Right renal pelvis (tissue), 4 donors: ENCODE measurements around the gene GPR84. TPM values are rescaled to one million over a fixed set of nuclear protein-coding genes. Genes with fewer than 3 reads are reported as not detected.
"Not testable (repeated sequence)": the region's sequence is repeated elsewhere in the genome, so short reads cannot be mapped to it uniquely, and the experiment has no call there.

Source experiments
- DNase-seq, 4 donors: peaks; one replicate each; pipeline ENCODE4 v3.0.0-alpha.2; 2013; ENCODE audit warnings: low read depth in 4 of 4, low spot score in 3 of 4, missing footprints in 1 of 4
- polyA plus RNA-seq, 4 donors: library from polyadenylated mRNA; unstranded; fragments of 120-200 nt; gene quantifications; one replicate each; pipeline ENCODE4 v1.2.1, GENCODE V29; 2013; ENCODE audit not compliant: insufficient read length in 4 of 4

GPR84 gene
- polyA plus RNA-seq, 4 donors = 0.10 to 0.22 (median 0.17) TPM; not detected in 1

DNA sequence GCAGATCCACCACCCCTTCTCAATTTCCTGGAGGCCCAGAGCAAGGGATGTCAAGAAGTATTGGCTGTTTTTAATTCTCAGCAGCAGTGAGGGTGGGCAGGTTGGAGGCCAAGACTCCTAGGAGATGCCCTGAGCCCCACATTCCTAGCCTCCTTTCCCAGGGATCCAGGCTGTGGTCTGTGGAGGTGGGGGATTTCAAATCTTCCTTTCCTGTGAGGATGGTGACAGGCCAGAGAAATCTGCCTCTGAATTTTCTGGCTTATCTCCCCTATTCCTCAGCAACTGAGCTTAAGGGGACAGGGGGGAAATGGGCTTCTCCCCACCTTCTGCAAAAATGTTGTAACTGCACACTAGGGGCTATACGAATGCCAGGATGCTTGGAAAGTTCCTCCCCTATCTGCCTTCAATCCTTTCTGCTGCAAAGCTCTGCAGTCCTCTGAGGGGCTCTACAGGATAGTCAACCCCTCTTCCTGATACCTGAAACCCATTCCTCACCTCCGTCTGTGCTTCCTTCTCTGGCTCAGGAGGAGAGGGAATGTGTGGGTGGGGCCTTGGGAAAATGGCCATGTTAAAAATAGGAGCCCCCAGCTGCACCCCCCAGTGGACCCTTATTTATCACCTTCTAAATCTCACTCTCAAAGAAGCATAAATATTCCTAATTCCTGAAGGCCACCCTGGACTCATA lies 6.6 kb downstream of the GPR84 start:
- DNase-seq = no peak

DNA sequence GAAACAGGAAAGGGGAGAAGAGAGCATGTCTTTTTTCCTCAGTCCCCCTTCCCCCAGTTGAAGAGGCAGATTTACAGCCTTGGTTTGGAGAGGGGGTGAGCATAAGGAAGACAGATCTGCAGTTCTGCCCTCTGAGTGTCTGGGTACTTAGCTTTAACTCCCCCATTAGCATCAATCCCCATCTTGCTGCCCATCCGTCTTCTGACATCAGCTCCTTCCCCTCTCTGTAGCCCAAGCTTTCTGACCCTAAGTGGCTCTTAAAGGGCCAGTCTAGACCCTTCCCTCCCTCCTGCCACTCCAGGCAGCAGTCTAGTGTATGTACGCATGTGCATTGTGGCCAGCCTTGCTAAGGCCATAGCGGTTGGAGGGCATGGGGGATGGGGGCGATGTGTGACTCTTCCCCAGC lies 7.3 kb downstream of the GPR84 start:
- DNase-seq = no peak

DNA sequence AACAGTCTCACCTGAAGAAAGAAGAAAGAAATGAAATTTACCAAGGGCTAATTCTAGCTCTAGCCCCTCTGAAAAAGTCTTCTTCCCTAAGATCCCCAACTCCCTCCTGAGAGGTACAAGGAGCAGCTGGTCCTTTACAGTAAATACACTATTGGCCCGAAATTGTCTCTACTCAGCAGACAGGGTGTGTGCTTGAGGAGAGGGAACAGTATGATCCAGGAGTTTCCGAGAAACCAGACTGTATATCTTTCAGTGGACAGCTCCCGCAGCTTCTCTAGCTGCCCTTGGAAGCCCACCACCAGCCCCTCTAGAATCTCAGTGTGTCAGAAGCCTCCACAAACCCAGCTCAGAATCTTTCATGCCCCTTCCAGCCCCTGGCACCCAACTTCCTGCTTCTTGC lies 8.1 kb downstream of the GPR84 start:
- DNase-seq = no peak

DNA sequence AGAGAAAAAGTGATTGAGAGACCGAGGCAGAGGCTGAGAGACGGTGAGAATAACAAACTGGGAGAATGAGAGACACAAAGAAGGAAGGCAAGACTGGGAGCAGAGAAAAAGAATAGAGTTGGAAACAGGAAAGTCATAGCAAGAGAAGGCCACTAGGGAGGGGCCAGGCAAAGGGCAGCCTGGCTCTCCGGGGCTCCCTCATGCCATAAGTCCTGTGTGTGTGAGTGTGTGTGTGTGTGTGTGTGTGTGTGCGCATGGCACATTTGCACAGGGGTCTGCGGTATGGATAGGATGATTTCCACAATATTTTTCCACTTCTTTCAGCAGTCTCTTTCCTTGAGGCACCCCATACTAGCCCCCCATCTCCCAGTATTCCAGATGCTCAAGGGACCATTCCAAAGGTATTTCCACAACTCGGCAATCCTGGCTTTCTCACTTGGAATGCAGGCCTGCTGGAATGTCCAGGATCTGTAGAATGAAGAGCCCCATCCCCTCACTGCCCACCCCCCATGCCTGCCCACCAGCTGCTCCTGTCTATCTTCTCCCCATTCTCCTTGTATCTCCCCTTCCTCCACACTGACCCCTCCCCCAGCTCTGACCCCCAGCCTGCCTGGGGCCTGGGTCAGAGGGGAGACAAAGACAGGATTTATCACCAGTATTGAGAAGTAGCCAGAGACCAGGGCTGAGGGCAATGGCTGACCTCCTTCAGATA lies 9.0 kb downstream of the GPR84 start:
- no peak for DNase-seq

DNA sequence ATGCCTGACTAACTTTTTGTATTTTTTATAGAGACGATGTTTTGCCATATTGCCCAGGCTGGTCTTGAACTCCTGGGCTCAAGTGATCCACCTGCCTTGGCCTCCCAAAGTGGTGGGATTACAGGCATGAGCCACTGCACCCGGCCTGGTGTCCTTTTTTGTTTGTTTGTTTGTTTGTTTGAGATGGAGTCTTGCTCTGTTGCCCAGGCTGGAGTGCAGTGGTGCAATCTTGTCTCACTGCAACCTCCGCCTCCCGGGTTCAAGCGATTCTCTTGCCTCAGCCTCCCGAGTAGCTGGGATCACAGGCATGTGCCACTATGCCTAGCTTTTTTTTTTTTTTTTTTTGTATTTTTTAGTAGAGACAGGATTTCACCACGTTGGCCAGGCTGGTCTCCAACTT lies 10.0 kb downstream of the GPR84 start:
- not testable (repeated sequence) for DNase-seq

DNA sequence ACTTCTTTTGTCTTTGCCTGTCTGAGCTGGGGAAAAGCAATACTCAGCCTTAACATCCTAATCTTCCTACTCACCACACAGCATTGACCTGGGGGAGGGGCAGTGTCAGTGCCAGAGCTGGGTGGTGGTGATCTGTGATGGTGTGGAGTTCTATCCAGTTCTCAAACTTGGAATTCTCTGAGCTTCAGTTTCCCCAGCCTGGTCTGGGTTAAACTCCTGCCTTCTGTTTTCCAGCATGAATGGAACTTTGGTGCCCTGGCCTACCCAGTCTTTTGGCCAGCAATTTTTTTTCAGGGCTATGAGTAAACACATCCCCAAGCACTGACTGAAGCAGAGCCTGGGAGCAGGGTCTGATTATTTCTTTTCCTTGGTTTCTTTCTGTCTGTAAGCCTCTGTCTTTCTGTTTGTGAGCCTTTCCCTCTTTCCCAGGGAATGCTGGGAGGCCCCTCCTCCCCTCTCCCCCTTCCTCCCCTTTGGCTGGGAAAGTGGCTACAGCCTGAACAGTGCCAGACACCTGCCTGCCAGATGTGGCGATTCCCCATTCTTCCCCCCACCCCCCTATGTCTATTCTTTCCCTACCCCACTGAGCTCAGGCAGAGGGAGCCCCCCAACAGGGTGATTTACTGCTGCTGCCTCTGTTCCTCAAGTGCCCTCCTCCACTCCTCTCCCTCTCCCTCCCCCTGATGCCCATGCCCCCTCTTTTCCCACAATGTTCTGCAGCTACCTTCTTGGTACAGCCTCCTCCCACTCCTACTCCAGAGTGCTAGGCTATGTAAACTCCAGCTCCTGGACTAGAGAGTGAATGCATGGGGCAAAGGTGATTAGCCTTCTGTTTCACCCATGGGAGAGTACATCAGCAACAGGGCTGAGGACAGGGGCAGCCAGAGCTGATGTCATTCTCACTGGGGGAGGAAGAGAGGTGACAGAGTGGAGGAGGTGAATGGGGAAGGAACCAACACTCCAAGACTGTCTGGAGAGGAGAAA lies 11.1 kb downstream of the GPR84 start:
- DNase-seq = no peak

DNA sequence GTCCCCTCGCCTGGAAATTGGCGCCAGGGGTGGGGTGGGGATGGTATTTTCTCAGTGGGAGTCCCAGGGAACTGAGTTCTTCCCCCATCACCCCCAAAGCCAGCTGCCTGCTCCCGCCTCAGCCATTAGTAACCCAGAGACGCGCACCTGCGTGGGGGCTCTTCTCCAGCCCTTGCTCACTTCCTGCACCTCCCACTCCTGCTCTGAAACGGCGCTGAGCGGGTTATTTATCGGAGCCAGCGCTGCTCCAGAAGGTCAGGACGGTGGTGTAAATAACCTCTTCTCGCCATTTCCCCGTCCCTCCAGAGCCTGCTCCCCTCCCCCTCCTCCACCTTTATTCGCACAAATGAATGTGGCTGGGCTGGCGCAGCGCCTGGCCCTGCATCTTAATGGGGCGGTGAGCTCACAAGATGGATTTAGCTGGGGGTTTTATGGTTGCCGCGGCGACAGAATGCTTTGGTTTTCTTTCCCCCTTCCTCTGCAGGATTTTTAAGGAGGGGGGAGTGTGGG lies 12.2 kb downstream of the GPR84 start:
- peak in 3 of 4 donors; percentile 74 to 84 (median 78) for DNase-seq

DNA sequence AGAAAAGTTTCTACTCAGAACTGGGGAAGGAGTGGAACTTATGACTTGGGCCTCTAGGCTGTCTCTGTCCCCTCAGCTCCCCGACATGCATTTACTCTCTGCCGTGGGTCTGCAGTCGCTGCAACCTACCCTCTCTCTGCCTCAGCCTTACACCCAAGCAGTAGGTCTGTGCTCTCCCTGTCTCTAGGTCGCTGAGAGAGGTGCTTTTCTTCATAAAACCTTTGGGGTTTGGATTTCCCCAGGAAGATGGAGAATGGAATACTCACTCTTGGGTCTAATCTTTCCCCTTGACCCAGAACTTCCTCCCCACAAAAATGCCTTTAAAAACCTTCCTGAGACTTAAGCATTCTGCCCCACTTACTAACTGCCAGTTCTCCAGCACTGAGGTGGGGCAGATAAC lies 12.9 kb downstream of the GPR84 start:
- DNase-seq = no peak

DNA sequence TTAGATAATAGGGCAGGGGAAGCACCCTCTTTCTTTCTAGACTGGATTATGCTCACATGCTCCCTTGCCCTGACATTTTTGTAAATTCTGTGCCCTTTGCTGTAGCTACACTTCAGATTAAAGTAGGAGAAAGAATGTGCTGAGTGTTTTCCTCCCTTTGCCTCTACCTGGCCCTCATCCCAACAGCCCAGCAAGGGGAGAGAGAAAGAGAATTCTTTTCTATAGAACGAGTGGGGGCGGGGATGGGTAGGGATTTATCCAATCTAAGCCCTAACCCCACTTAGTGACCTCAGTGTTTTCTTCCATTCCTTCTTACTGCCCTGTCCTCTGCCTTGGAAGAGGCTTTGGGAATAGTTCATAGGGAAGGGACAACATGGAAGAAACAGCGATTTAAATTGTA lies 13.5 kb downstream of the GPR84 start:
- no peak for DNase-seq

DNA sequence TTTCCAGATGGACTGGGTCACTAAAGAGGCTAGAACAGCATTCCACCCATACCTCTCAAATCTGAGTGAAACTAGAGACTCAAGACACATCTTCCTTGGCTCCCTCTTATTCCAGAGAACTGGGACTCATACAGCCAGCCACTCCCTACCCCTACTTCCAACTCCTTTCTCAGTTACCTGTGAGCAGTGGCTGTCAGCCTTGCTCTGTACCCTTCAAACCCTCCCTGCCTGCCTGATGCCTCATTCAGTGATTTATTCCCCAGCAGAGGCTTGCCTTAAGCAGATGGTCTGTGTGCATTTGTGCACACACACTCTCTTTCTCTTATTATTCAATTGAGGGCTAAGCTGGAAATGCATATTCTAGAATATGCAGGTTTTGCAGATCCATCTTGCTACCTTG lies 14.6 kb downstream of the GPR84 start:
- DNase-seq = no peak

DNA sequence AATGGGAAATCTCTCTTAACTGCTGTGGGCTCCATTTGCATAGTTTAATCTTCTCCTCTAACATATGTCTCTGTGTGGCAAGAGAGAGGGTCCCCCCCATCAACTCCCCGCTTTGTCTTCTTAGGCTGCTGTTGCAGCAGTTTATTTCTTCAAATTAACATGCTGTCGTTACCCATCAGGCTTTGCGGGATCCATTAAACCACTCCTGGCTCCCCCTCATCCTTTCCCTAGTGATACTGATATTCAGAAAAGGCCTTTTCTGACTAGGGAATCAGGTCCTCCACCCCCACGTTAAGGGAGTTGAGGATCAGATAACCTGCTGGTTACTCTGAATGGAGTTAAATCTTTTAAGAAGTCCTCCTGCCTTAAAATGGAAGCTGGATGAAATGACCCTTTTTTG lies 15.2 kb downstream of the GPR84 start:
- no peak for DNase-seq

DNA sequence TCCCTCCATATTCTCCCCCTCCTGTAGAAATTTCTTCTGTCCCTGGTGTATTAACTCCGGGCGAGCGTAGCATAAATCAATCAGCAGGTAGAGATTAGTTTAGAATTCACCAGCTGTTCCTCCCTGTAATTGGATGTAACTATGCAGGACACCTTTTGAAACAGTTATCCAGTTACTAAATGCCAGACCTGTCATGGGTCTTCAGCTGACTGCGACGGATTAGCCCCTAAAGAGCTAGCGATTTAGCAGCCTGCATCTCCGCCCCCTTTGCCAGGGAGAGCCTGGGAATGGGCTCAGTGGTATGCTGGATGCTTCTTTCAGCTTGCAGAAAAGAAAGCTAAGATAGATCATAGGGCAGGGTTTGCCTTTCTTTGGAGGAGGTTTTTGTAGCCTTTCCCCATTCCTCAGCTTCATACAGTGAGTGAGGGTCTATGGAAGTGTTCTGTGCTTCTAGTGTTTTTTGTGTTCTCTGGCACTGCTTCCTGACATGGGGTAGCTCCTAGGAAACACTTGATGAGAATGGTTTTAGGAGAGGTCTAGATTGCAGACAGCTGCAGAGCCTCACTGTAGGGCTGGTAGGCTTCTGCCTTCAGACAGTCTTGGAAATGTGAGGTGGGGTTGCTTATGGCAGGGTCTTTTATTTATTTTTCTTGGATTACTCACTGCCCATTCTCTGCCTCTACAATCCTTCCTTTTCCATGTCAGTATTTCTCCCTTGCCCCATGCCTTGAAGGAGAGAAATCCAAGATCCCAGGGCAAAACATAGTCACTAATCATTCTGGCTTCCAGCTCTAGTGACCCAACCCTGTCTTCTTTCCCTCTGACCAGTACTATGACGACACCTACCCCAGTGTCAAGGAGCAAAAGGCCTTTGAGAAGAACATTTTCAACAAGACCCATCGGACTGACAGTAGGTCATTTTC lies 22.6 kb downstream of the GPR84 start:
- DNase-seq = no peak

DNA sequence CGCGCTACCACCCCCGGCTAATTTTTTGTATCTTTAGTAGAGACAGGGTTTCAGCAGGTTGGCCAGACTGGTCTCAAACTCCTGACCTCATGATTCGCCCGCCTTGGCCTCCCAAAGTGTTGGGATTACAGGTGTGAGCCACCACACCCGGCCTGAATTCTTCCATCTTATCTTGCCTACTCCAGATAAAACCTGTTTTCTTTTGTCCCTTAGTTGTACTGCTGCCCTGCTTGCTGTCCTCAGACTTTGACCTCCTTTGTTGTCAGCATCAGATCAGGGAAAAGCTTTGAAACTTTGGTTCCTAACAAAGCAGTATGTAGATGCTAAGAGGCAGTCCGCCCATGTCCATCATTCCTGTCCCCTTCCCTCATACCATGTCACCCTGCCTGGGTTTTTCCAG lies 23.4 kb downstream of the GPR84 start:
- no peak for DNase-seq

DNA sequence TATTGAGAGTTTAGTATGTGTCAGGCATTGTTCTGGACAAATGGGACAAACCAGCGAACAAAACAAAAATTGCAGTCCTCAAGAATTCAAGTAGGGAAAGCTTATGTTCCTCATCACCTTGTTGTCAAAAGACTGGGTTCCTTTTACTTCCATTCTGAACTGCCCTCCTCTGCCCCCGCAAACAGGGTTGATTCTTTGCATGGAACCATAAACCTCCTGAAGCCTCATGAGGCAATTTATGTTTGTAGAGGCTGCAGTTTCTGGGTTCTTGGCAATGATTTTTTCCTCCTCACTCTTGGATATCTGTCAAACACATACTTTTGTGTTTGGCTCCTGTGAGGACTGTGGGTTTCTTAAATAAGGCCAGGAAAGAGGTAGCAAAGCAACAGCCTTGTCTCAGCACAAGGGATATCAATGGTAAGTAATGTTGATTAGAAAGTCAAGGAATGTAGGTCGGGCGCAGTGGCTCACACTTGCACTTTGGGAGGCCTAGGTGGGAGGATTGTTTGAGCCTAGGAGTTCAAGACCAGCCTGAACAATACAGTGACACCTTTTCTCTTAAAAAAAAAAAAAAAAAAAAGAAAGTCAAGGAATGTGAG lies 25.5 kb downstream of the GPR84 start:
- no peak for DNase-seq

DNA sequence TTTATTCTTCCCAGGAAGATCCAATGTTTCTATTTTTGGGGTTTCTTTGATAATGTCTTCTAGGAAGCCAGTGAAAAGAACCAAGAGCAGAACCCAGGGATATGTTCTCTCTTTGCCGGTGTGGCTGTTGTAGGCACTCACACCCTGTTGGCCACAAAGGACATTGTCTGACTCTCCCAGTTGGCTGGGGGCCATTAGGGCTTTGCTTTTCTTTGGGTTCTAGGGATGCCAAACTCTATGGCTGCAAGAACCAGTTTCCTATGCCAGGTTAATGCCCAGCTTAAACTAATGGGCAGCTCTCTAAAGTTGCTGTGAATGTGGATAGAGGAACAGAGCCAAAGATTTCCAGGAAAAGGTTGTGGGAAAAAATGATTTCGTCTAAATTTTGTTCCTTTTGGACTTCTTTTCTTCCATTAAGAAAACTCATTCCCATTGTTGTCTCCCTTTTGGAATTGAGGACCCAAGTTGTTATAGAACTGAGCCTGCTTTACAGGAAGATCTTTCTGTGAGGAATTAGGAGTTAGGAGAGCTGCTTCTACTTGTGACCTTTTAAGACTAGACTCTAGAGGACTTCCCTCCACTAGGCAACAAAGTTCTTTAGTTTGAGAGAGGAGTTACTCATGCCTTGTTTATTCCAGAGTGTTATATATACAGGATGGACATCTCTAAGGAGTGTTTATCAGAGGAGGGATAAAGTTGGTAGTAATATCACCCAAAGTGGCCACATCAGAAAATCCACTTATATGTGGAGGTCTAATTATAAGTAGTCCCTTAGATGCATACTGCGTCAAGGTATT lies 26.2 kb downstream of the GPR84 start:
- no peak for DNase-seq

DNA sequence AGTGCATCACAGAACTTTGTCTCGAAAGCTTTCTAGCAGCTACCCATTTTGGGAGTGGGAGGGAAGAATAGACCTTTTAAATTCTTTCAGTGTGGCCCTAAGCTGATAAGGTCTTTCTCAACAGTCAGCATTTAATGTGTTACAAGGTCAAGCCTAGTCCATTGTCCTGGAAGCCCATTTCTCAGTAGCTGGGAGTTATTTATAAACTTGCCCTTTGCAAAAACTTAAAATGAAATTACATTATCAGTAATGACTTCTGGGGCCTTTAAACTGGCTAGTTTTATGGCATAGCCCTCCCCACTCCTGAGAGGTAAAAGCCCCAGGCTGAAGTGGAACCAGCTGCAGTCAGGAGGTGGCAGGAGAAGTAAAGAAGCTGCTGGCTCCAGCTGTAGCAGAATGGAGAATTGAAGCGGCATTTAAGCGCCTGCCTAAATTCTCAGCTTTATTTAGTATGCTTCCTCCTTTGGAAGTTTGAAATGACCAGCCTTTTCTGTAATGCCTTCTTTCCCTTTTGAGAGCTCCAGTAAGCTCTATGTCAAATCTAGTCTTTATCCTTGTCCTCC lies 26.9 kb downstream of the GPR84 start:
- no peak for DNase-seq

DNA sequence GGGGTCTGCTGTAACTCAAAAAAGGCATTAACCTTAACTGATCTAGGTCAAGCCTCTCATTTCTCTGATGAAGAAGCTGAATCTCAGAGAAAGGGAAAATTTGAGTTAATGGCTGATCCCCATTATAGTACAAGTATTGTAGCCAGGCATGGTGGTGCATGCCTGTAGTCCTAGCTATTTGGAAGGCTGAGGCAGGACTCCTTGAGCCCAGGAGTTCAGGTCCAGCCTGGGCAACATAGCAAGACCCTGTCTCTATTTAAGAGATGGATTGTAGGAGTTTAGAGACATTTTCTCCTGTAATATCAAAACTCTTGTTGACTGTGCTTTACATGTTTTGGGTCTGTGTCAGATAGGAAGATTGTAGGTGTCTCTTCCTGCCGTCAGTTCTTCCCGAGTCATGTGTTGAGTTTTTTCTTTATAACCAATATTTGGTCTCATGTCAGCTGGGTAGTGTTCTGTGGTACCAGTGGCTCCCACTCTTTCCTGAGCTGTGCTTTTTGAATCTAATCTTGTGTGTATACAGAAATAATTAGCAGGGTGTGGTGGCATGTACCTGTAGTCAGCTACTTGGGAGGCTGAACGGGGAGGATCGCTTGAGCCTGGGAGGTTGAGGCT lies 30.8 kb downstream of the GPR84 start:
- DNase-seq = no peak

DNA sequence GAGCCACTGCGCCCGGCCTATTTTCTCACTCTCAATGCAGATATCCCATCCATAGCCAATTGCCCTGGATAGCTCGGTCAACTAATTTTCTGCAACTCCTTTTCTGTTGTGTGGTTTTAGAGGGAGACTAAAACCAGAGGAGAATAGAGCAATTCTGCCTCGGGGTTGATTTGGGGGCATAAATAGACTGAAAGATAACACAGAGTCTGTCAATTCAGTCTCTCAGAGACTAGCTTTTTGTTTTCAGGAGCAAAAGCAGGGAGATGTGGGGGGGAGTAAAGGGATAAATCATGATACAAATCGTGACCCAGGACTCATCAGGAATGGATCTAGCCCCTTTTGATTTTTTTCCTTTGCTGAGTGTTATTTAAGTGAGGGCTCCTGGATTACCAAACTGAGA lies 32.8 kb downstream of the GPR84 start:
- no peak for DNase-seq
